Skin of body (tissue), 2 donors: Measurements from ENCODE around the gene AGPAT3. TPM values are rescaled to one million over a fixed set of nuclear protein-coding genes. Genes with fewer than 3 reads are reported as not detected.
"Not testable (repeated sequence)": the region's sequence is repeated elsewhere in the genome, so short reads cannot be mapped to it uniquely, and the experiment has no call there.

Source experiments
- DNase-seq: peaks from one replicate; lab custom pipeline; 2025; lab: John Stamatoyannopoulos, UW
- total RNA-seq: library from RNA; depleted of rRNA; stranded (reverse); fragments of >200 nt; gene quantifications from one replicate; pipeline ENCODE4 v1.2.3, GENCODE V29; 2014

The AGPAT3 gene
- total RNA-seq, 1 donor from 2014 or later, result 27.0 TPM

- DNase-seq, result no peak
Observed at GRCh38 chr21:43882952-43883545, 18.0 kb downstream of the AGPAT3 start.

- no peak for DNase-seq
Observed at GRCh38 chr21:43884012-43884860, 19.2 kb downstream of the AGPAT3 start.

GRCh38 chr21:43884861-43885417 lies 19.9 kb downstream of the AGPAT3 start:
- DNase-seq, result peak; percentile 36

- no peak for DNase-seq
Observed at GRCh38 chr21:43885721-43886120, 20.7 kb downstream of the AGPAT3 start.

- no peak for DNase-seq
Observed at GRCh38 chr21:43886565-43886964, 21.5 kb downstream of the AGPAT3 start.

GRCh38 chr21:43889069-43889468 lies 24.0 kb downstream of the AGPAT3 start:
- no peak for DNase-seq

- no peak for DNase-seq
Observed at GRCh38 chr21:43890042-43890441, 25.0 kb downstream of the AGPAT3 start.

- DNase-seq, result no peak
Observed at GRCh38 chr21:43892334-43892733, 27.3 kb downstream of the AGPAT3 start.

- no peak for DNase-seq
Observed at GRCh38 chr21:43892984-43893535, 28.0 kb downstream of the AGPAT3 start.

GRCh38 chr21:43893536-43894205 lies 28.6 kb downstream of the AGPAT3 start:
- DNase-seq, result no peak

- no peak for DNase-seq
Observed at GRCh38 chr21:43894206-43894577, 29.2 kb downstream of the AGPAT3 start.

- DNase-seq, result no peak
Observed at GRCh38 chr21:43895196-43895595, 30.2 kb downstream of the AGPAT3 start.

GRCh38 chr21:43896696-43897299 lies 31.8 kb downstream of the AGPAT3 start:
- DNase-seq, result not testable (repeated sequence)

GRCh38 chr21:43899307-43900077 lies 34.5 kb downstream of the AGPAT3 start:
- DNase-seq, result no peak

- no peak for DNase-seq
Observed at GRCh38 chr21:43900078-43900385, 35.0 kb downstream of the AGPAT3 start.

- DNase-seq, result no peak
Observed at GRCh38 chr21:43900690-43901089, 35.7 kb downstream of the AGPAT3 start.

GRCh38 chr21:43902441-43902840 lies 37.4 kb downstream of the AGPAT3 start:
- DNase-seq, result no peak

GRCh38 chr21:43903451-43904091 lies 38.5 kb downstream of the AGPAT3 start:
- no peak for DNase-seq

GRCh38 chr21:43904331-43904781 lies 39.3 kb downstream of the AGPAT3 start:
- DNase-seq, result no peak
